GM23338 (cell line): Measurements from ENCODE around the gene TRMT6.

Source experiments
- EZH2 ChIP-seq: fragments of 200-600 bp; sonication (generic); IDR thresholded peaks from one replicate; pipeline ENCODE4 v1.8.0; 2017; ENCODE audit warnings: antibody characterized with exemption, mild to moderate bottlenecking, low read depth; ENCODE audit not compliant: unreplicated experiment
- POLR2AphosphoS5 ChIP-seq: IDR thresholded peaks from 2 replicates; pipeline ENCODE4 v1.6.1; 2016; ENCODE audit warnings: antibody characterized with exemption, low read depth
- TF ChIP-seq, protein P1 (sequence below), 2 experiments: fragments of 200-600 bp in 1 of 2; sonication (generic) in 1 of 2; conservative IDR thresholded peaks; 2 replicates each; pipeline versions ENCODE4 v1.5.1 to v1.6.1; 2016 to 2017; ENCODE audit warnings: antibody characterized with exemption in 2 of 2, low read depth in 2 of 2, mild to moderate bottlenecking in 2 of 2, moderate library complexity in 1 of 2

DNA sequence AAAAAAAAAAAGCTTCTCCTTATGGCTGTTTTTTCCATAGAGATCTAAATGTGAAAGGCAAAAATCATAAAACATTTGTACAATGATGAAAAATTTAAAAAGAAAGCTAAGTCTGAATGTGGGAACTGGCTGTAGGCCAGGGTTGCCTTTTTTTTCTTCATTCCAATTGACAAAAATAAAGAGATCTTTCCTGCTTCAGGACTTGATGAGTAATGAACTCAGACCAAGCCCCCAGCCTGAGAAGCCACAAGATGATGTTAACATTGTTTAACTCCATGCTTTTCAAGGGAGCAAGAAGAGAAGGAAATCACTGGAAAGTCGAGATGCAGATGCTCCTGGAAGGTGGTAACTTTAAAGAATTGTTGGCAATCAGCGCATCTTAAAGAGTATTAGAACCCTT, 41.4 kb downstream of the TRMT6 start:
- TF ChIP-seq, protein P1, sequence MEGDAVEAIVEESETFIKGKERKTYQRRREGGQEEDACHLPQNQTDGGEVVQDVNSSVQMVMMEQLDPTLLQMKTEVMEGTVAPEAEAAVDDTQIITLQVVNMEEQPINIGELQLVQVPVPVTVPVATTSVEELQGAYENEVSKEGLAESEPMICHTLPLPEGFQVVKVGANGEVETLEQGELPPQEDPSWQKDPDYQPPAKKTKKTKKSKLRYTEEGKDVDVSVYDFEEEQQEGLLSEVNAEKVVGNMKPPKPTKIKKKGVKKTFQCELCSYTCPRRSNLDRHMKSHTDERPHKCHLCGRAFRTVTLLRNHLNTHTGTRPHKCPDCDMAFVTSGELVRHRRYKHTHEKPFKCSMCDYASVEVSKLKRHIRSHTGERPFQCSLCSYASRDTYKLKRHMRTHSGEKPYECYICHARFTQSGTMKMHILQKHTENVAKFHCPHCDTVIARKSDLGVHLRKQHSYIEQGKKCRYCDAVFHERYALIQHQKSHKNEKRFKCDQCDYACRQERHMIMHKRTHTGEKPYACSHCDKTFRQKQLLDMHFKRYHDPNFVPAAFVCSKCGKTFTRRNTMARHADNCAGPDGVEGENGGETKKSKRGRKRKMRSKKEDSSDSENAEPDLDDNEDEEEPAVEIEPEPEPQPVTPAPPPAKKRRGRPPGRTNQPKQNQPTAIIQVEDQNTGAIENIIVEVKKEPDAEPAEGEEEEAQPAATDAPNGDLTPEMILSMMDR (conservative IDR thresholded peaks at IDR 0.05; ENCODE audit: low read depth in 2 of 2): no peak
- TF ChIP-seq EZH2 (no peak), POLR2AphosphoS5 (no peak)
